LoVo (cell line): Measurements from ENCODE around the gene PCDHB15.
"Not testable (repeated sequence)": the region's sequence is repeated elsewhere in the genome, so short reads cannot be mapped to it uniquely, and the experiment has no call there.

Experiments used
- DNase-seq: peaks from one replicate; pipeline ENCODE4 v3.0.0-alpha.2; 2016; ENCODE audit warnings: low spot score

Gene PCDHB15

DNA sequence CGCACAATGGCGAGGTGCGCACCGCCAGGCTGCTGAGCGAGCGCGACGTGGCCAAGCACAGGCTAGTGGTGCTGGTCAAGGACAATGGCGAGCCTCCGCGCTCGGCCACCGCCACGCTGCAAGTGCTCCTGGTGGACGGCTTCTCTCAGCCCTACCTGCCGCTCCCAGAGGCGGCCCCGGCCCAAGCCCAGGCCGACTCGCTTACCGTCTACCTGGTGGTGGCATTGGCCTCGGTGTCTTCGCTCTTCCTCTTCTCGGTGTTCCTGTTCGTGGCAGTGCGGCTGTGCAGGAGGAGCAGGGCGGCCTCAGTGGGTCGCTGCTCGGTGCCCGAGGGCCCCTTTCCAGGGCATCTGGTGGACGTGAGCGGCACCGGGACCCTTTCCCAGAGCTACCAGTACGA is 2.2 kb downstream of the PCDHB15 start:
- not testable (repeated sequence) for DNase-seq

DNA sequence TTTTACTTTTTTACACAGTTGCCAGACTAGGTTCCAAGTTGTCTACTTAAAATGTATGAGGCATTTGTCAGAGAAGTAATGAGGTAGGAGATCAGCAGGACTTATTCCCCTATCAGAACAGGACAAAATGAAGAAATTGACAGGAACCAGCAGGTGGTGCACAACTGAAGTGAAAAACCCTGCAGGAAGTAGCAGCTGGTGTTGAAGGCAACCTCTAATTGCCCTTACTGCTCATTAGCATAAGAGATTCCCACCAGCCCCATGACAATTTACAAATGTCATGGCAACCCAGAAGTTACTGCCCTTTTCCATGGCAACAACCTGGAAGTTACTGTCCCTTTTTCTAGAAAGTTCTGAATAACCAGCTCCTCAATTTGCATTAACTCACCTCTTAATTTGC is 5.4 kb downstream of the PCDHB15 start:
- DNase-seq, result no peak

DNA sequence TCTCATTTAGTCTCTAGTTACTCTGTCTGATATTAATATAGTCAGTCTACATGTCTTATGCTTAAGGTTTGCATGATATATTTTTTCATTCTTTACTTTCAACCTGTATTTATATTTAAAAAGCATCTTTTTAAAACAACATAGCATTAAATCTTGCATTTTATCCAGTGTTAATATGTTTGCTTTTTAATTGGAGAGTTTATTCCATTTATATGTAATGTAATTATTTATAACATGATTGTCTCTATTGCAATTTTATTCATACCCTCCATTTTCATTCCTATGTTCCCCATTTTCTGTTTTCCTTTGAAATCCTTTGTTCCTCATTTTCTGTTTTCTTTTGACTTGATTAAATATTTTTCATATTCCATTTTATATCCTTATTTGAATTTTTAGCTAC is 13.3 kb downstream of the PCDHB15 start:
- no peak for DNase-seq

DNA sequence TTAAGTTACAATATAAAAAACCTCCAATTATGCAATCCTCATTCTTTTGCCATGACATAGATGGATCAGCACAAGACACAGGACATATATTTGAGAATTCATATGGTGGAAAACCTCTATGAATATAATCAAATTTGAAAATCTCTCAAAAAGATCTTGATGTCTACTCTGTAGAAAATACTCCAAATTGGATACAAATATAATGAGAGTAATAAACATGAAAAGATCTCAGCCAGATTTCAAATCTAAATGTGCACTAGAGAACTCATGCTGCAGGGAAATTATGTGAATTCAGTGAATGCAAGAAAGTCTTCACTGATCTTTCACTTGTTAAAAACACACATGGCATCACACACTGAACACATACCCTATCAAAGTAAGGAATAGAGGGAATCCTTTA is 13.8 kb downstream of the PCDHB15 start:
- no peak for DNase-seq

DNA sequence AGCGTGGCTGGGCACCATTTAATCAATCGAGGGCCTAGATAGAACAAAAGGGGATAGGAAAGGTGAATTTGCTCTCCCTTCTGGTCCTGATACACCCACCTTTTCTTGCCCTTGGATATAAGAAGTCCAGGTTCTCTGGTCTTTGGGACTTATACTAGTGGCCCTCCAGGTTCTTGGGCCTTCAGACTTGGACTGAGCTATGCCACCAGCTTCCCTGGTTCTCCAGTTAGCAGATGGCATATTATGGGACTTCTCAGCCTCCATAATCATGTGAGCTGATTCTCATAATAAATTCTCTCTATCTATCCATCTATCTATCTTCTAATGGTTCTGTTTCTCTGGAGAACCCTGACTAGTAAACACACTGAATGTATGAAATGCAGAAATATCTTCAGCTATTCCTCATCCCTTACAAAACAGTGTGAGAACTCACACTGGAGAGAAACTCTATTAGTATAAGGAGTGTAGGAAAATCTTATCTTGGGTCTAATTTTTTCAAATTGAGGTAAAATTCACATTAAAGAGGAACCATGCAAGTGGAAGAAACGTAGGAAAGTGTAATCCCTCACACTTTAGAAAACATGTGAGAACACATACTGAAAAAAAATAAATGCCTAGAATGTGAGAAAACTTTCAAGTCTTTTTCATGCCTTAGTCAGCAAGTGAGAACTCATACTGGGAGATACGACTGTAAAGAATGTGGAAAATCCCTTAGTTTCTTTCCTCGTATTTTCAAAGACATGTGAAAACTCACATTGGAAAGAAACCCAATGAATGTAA is 15.5 kb downstream of the PCDHB15 start:
- no peak for DNase-seq

DNA sequence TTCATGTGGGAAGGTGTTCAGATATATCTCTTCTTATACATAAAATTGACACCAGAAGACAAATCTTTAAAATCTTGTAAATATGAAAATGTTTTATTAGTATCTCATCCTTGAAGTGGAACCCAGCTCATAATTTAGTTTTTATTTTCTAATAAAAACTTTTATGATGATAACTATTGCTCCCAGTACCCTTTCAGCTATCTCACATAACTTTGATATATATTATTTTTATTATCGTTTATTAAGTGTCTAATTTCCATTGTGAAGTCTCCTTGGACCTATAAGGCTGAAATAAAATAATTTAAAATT is 16.0 kb downstream of the PCDHB15 start:
- no peak for DNase-seq

DNA sequence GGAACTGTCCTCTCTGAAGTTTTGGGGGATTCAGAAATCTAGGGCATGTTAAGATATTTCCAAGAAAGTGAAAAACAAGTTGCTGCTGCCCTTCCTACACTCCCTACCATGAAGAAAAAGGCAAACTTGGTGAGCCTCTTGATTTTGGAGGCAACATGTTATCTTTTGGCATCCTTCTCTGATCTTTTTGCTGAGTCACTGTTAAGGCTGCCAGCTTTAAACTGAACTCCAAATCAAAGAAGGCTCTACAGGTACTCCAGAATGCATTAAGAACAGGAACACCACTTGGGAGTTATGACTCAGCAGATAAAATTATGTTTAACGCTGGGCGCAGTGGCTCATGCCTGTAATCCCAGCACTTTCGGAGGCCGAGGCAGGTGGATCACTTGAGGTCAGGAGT is 24.0 kb downstream of the PCDHB15 start:
- no peak for DNase-seq

DNA sequence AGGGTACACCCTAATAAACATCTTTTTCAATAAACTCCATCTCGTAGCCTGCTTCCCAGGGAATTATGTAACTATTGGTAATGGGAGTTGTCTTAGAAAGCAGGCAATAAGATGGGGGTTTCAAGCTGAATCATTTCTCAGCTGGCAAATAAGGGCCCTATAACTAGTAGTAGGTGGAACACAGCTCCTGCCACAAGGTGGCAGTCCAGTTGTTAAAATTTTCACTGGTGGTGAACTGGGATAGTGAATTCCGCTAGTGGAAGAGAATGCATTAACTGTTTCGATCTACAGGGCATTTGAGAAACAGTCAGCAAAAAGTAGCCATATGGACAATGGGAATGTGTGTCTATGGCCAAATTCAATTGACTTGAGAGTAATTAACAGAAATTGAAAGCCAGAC is 27.7 kb downstream of the PCDHB15 start:
- no peak for DNase-seq

DNA sequence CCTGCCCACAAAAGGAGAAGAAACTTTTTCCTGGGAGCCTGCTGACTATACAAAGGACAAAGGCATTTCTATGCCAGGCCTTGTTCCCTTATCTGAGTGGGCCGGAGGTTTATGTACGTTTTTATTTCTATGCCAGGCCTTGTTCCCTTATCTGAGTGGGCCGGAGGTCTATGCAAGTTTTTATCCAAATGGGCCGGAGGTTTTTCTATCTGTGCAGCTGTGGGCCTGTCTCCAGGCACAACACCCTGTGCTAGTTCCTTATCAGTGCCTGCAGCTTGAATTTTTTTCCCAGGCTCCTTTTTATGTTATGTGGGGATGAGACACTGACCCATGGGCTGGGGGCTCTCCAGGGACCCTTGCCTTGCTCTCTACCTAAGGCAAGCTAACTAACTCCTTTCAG is 53.2 kb downstream of the PCDHB15 start:
- no peak for DNase-seq
